Thoracic aorta (tissue), 2 donors: ENCODE data around the gene OTOF. TPM values are rescaled to one million over a fixed set of nuclear protein-coding genes. Genes with fewer than 3 reads are reported as not detected.

Experiments used
- ATAC-seq: fragments of 150-250 bp; one replicate; pipeline ENCODE4 v1.8.0; 2017; ENCODE audit warnings: low read depth; ENCODE audit not compliant: insufficient number of reproducible peaks, low FRiP score
- DNase-seq: peaks from one replicate; pipeline ENCODE4 v3.0.0-alpha.2; 2020; ENCODE audit warnings: low spot score
- H3K27ac ChIP-seq, 2 donors: fragments of 200-600 bp; sonication (generic); 1 replicate in 1 of 2; 2 replicates in 1 of 2; pipeline ENCODE4 v1.5.1; 2016; ENCODE audit warnings: mild to moderate bottlenecking in 2 of 2, moderate library complexity in 2 of 2
- H3K27me3 ChIP-seq: fragments of 200-600 bp; sonication (generic); replicated peaks from 2 replicates; pipeline ENCODE4 v1.6.0; 2016; ENCODE audit warnings: mild to moderate bottlenecking; ENCODE audit not compliant: insufficient read depth
- H3K36me3 ChIP-seq: fragments of 200-600 bp; sonication (generic); one replicate; pipeline ENCODE4 v1.5.1; 2016
- H3K4me1 ChIP-seq, 2 donors: fragments of 200-600 bp; sonication (generic); 1 replicate in 1 of 2; 2 replicates in 1 of 2; pipeline versions ENCODE4 v1.5.1 to v1.6.0; 2016; ENCODE audit warnings: low read depth in 2 of 2, mild to moderate bottlenecking in 1 of 2; ENCODE audit not compliant: control insufficient read depth in 1 of 2
- H3K4me3 ChIP-seq: fragments of 200-600 bp; sonication (generic); 2 replicates; pipeline ENCODE4 v1.5.1; 2016; ENCODE audit warnings: mild to moderate bottlenecking
- H3K9me3 ChIP-seq: fragments of 200-600 bp; sonication (generic); 2 replicates; pipeline ENCODE4 v1.5.1; 2016
- total RNA-seq, 2 donors: library from RNA; depleted of rRNA; stranded (reverse); fragments of >200 nt; gene quantifications; one replicate each; pipeline versions ENCODE4 v1.1.0 to v1.2.3, GENCODE V29; 2016
- TF ChIP-seq, protein P1 (sequence below): fragments of 200-600 bp; sonication (generic); IDR thresholded peaks from one replicate; pipeline ENCODE4 v1.5.1; 2019; ENCODE audit warnings: antibody characterized with exemption

The OTOF gene
- total RNA-seq, 2 donors from 2014 or later = 0.28 TPM; not detected in 1

DNA sequence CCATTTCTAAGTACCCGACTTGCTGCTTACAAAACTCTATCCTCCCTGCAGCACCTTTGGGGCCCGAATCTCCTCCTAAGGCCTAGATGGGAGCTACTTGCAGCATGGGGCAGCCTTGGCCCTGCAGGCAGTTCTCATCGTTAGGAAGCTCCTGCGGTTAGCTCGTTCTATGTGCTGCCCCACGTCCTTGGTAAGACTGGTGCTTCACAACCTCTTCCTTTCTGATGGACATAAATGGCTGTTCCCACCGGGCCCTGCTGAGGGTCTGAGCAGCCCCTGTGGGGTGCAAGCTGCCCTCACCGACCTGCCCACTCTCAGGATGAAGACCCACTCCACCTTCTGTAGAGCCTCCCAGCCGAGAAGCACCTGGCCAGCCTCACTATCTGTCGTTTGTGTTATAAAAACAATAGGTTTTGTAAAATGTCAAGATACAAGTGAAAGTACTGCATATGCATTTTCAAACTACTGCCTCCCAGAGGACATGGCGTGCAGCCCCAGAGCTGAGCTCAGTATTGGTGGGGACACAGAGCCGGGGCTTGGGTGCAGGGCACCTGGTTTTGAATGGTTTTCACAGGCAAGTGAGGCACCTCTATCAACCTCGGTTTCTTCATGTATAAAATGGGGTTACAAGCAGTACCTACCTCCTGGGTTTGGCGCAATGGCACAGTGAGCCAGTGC lies 19.4 kb downstream of the OTOF start:
- ATAC-seq = no peak
- H3K27ac ChIP-seq = no peak overlapping the region
- H3K4me1 ChIP-seq = no peaks in the 10 kb centered on the region
- no peaks in the 10 kb centered on the region for H3K9me3 ChIP-seq
- DNase-seq = no peak
- TF ChIP-seq, protein P1, sequence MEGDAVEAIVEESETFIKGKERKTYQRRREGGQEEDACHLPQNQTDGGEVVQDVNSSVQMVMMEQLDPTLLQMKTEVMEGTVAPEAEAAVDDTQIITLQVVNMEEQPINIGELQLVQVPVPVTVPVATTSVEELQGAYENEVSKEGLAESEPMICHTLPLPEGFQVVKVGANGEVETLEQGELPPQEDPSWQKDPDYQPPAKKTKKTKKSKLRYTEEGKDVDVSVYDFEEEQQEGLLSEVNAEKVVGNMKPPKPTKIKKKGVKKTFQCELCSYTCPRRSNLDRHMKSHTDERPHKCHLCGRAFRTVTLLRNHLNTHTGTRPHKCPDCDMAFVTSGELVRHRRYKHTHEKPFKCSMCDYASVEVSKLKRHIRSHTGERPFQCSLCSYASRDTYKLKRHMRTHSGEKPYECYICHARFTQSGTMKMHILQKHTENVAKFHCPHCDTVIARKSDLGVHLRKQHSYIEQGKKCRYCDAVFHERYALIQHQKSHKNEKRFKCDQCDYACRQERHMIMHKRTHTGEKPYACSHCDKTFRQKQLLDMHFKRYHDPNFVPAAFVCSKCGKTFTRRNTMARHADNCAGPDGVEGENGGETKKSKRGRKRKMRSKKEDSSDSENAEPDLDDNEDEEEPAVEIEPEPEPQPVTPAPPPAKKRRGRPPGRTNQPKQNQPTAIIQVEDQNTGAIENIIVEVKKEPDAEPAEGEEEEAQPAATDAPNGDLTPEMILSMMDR = no peak
- H3K27me3 ChIP-seq = no peaks in the 10 kb centered on the region
- no peak overlapping the region for H3K4me3 ChIP-seq
- H3K36me3 ChIP-seq = no peaks in the 10 kb centered on the region

DNA sequence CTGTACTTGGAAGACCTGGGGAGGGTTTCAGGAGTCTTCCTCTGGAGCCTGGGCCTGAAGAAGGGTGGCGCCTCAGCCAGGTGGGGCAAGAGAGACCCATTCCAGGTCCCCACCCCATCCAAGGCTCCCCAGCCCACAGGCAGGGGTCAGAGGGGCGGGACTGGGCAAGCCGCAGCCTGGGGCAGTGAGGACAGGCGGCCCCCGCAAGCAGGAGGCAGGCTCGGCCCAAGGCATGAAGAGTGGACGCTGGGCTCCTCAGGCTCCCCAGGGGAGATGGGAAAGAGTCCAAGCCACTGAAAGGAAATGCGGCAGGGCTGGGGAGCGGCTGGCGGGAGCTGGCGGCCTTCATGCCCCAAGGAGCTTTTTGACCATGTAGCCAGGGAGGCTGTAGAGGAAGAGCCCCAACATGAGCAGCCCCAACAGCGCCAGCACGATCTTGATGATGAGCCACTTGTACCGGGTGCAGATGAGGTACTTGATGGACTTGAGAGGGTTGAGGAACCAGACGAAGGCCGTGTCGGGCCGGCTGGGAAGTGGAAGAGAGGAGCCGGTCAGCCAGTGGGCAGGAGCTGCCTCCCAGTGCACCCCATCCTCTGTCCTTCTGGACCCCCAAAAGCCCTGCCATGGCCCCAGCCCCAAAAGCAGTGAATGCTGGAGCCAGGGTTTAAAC lies 20.1 kb downstream of the OTOF start:
- ATAC-seq = no peak
- TF ChIP-seq, protein P1 = no peak
- DNase-seq = no peak

DNA sequence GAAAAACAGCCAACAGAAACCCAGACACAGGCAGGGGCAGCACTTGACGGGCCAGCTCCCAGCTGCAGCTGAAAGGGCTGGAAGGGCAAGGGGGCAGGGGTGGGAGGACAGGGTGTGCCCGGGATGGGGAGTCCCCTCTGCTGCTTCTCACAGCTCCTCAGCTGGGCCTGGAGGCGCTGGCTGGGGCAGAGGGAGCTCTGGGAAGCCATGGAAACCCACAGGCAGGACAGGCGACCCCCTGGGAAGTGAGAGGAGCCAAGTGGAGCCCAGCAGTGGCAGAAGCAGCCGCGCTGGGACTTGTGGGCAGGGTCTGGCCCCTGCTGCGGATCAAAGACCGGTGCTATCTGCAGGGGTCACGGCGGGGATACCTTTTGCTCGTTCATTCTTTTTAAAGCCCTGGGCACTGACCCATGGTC lies 20.7 kb downstream of the OTOF start:
- H3K27me3 ChIP-seq = no peaks in the 10 kb centered on the region
- H3K27ac ChIP-seq = no peak overlapping the region
- H3K36me3 ChIP-seq = no peaks in the 10 kb centered on the region
- no peaks in the 10 kb centered on the region for H3K9me3 ChIP-seq
- H3K4me3 ChIP-seq = no peak overlapping the region
- ATAC-seq = no peak
- H3K4me1 ChIP-seq = no peaks in the 10 kb centered on the region
- DNase-seq = no peak
- TF ChIP-seq, protein P1 = no peak

More for the DNA sequence above, 20.1 kb downstream of the OTOF start:
- no peaks in the 10 kb centered on the region for H3K36me3 ChIP-seq
- no peak overlapping the region for H3K27ac ChIP-seq
- H3K4me1 ChIP-seq = no peaks in the 10 kb centered on the region
- no peaks in the 10 kb centered on the region for H3K27me3 ChIP-seq
- no peak overlapping the region for H3K4me3 ChIP-seq
- no peaks in the 10 kb centered on the region for H3K9me3 ChIP-seq

DNA sequence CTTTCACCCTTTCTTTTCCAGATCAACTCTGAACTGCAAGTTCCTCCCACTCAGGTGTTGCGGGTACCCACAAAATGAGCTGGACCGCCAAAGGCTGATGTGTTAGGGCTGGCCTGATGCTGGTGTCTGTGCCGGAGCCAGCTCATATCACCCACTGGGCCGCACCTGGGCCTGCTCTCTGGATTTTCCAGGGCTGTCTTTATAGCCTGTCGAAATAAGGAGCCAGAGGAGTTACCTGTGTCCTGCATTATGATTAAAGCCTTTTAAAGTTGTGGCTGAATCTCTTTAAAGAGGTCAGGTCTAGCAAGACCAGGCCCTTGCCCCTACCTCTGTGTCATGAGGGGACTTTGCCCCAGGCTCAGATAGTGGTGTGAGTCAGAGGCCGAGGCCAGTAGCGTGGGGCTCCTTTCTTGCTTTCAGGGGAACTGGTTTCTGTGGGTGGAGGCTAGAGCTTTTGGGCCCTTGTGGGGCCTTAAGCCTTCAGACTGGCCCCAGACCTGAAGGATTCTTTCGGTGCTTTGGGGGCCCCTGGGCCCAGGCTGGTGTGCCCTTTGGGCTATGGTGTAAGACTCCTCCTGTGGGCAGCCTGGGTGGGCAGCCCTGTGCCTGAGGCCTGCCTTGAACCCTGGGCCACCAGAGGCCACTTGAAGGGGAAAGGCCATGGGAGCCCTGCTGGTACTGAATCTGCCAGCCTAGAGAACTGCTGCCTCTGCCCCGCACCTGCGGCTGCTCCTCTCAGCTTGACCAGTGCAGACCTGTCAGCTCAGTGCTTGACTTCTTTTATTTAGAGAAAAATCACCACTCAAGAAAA lies 21.3 kb downstream of the OTOF start:
- TF ChIP-seq, protein P1 = no peak
- Histone ChIP-seq H3K9me3 (no peaks in the 10 kb centered on the region), H3K4me1 (no peaks in the 10 kb centered on the region), H3K36me3 (no peaks in the 10 kb centered on the region), H3K4me3 (no peak overlapping the region), H3K27me3 (no peaks in the 10 kb centered on the region), H3K27ac (no peak overlapping the region)
- ATAC-seq (no peak), DNase-seq (no peak)
